Stimulated activated CD8-positive, alpha-beta memory T cell treated with anti-CD3 and anti-CD28 coated beads, Interleukin-7, amount 100 ng/mL, for 24 hours (primary cell): ENCODE data around the gene ERBIN.
"Not testable (repeated sequence)": the region's sequence is repeated elsewhere in the genome, so short reads cannot be mapped to it uniquely, and the experiment has no call there.

Source experiments
- DNase-seq: peaks from one replicate; pipeline ENCODE4 v3.0.0-alpha.2; 2020; ENCODE audit warnings: low read depth

Gene ERBIN

GRCh38 chr5:65926276-65926783, at the start of gene ERBIN:
TSS of gene ERBIN (plus strand) at chr5:65926575. CDS start at chr5:65992719, 66,144 bp downstream.
- peak; percentile 33 for DNase-seq

GRCh38 chr5:65876970-65877369, 49.4 kb upstream of the ERBIN start:
- no peak for DNase-seq

- DNase-seq, result not testable (repeated sequence)
These were observed 46.6 kb upstream of the ERBIN start for GRCh38 chr5:65879668-65880256.

- no peak for DNase-seq
These were observed 45.8 kb upstream of the ERBIN start for GRCh38 chr5:65880496-65881072.

GRCh38 chr5:65882278-65882677, 44.1 kb upstream of the ERBIN start:
- no peak for DNase-seq

- DNase-seq, result no peak
These were observed 42.9 kb upstream of the ERBIN start for GRCh38 chr5:65883461-65883860.

GRCh38 chr5:65886387-65886786, 40.0 kb upstream of the ERBIN start:
- DNase-seq, result no peak

GRCh38 chr5:65892024-65892423, 34.4 kb upstream of the ERBIN start:
- not testable (repeated sequence) for DNase-seq

- DNase-seq, result no peak
These were observed 33.6 kb upstream of the ERBIN start for GRCh38 chr5:65892801-65893200.

- no peak for DNase-seq
These were observed 32.5 kb upstream of the ERBIN start for GRCh38 chr5:65893749-65894430.

GRCh38 chr5:65895891-65896290, 30.5 kb upstream of the ERBIN start:
- DNase-seq, result no peak

- DNase-seq, result no peak
These were observed 25.6 kb upstream of the ERBIN start for GRCh38 chr5:65900746-65901145.

GRCh38 chr5:65902104-65902503, 24.3 kb upstream of the ERBIN start:
- DNase-seq, result no peak

- no peak for DNase-seq
These were observed 22.8 kb upstream of the ERBIN start for GRCh38 chr5:65903581-65903980.

- DNase-seq, result no peak
These were observed 20.1 kb upstream of the ERBIN start for GRCh38 chr5:65906256-65906655.

GRCh38 chr5:65907135-65907534, 19.2 kb upstream of the ERBIN start:
- no peak for DNase-seq

- no peak for DNase-seq
These were observed 15.7 kb upstream of the ERBIN start for GRCh38 chr5:65910711-65911110.

- no peak for DNase-seq
These were observed 14.1 kb upstream of the ERBIN start for GRCh38 chr5:65912311-65912710.

- DNase-seq, result no peak
These were observed 12.9 kb upstream of the ERBIN start for GRCh38 chr5:65913519-65913918.

GRCh38 chr5:65914641-65915196, 11.7 kb upstream of the ERBIN start:
- DNase-seq, result no peak

- DNase-seq, result not testable (repeated sequence)
These were observed 10.7 kb upstream of the ERBIN start for GRCh38 chr5:65915661-65916060.

GRCh38 chr5:65916066-65916465, 10.3 kb upstream of the ERBIN start:
- DNase-seq, result no peak

GRCh38 chr5:65916636-65917035, 9.7 kb upstream of the ERBIN start:
- DNase-seq, result no peak
